ENCODE results near the gene CCDC6. TPM values are rescaled to one million over a fixed set of nuclear protein-coding genes. Genes with fewer than 3 reads are reported as not detected.

CCDC6 gene
- total and polyA plus RNA-seq, 2 of the 8 experiments (the other 6 are each of a cell fraction or from before 2014, with no cell fraction given) = 42.2 to 74.4 TPM

GRCh38 chr10:59901470-59901869 is 4.9 kb downstream of the CCDC6 start:
- POLR2A ChIA-PET (ENCODE audit: partially characterized antibody) = interaction anchor here (0.6 to 7.8 kb wide), 3 partner anchors 9 to 1388 kb away, joined by 3 to 90 read pairs (median 5); no protein-coding TSS in a partner anchor
- no peaks in the 10 kb centered on the region for H3K9me3 ChIP-seq (ENCODE audit: insufficient read depth in 2 of 2, low read depth in 1 of 2, low read length in 1 of 2)
- H3K18ac ChIP-seq (ENCODE audit: extremely low read depth, low read length) = no peak overlapping the region
- no peak overlapping the region for H3K4me3 ChIP-seq (ENCODE audit: extremely low read depth in 1 of 4, insufficient read depth in 2 of 4, low read depth in 3 of 4, low read length in 4 of 4)
- H2BK12ac ChIP-seq (ENCODE audit: low read depth, low read length) = no peak overlapping the region
- no peaks in the 10 kb centered on the region for H3K36me3 ChIP-seq (ENCODE audit: control insufficient read depth in 2 of 4, insufficient read depth in 4 of 4, low read length in 3 of 4)
- no peak for DNase-seq (ENCODE audit: low read depth in 1 of 2, low spot score in 2 of 2)
- H2BK5ac ChIP-seq (ENCODE audit: low read depth, low read length) = no peak overlapping the region
- peaks cover 12% of the 10 kb centered on the region for H3K79me1 ChIP-seq (ENCODE audit: low read depth, low read length)
- no peak overlapping the region for H3K27ac ChIP-seq (ENCODE audit: low read depth, low read length)
- peaks cover 37 to 46% of the 10 kb centered on the region in 2 experiments for H4K20me1 ChIP-seq (replicated peaks in 1 of 2; ENCODE audit: control insufficient read depth in 1 of 2, insufficient read depth in 2 of 2, low read length in 2 of 2)
- no peak overlapping the region for H2AK5ac ChIP-seq (ENCODE audit: low read depth, low read length)
- H3K14ac ChIP-seq (ENCODE audit: insufficient read length) = no peak overlapping the region
- no peak for TF ChIP-seq SRF (IDR thresholded peaks at IDR 0.05; ENCODE audit: low read depth, low read length)
- TF ChIP-seq KDM1A (IDR thresholded peaks at IDR 0.05; ENCODE audit: borderline replicate concordance, low read length) = no peak
- no peak for TF ChIP-seq TAF1 (IDR thresholded peaks at IDR 0.05; ENCODE audit: low read depth, low read length)
- no peak for TF ChIP-seq RXRA (IDR thresholded peaks at IDR 0.05; ENCODE audit: insufficient read depth, low read depth, low read length)
- no peak overlapping the region for H3K4ac ChIP-seq (replicated peaks; ENCODE audit: insufficient read length, low read depth, low read length)
- H4K91ac ChIP-seq (replicated peaks; ENCODE audit: insufficient read length, low read length) = no peak overlapping the region
- FAIRE-seq = no peak
- no peak overlapping the region for H2BK120ac ChIP-seq (replicated peaks; ENCODE audit: low read depth, low read length)
- no peak overlapping the region for H3K9ac ChIP-seq (replicated peaks in 1 of 4; ENCODE audit: extremely low read depth in 1 of 4, low read depth in 3 of 4, low read length in 3 of 4)
- no peak overlapping the region for H2BK15ac ChIP-seq (ENCODE audit: low read length)
- peaks cover 6 to 21% (median 17%) of the 10 kb centered on the region in 4 experiments for H3K4me1 ChIP-seq (replicated peaks in 1 of 4; ENCODE audit: control insufficient read depth in 3 of 4, insufficient read depth in 4 of 4, low read length in 3 of 4)
- no peak overlapping the region for H3K23ac ChIP-seq (ENCODE audit: insufficient read length)
- peaks cover 61 to 95% of the 10 kb centered on the region in 2 experiments for H3K79me2 ChIP-seq (ENCODE audit: control insufficient read depth in 1 of 2, insufficient read depth in 2 of 2, low read length in 2 of 2)
- H3K27me3 ChIP-seq (replicated peaks in 1 of 4; ENCODE audit: control insufficient read depth in 3 of 4, extremely low read depth in 1 of 4, insufficient read depth in 3 of 4, low read length in 3 of 4) = no peaks in the 10 kb centered on the region
- no peak overlapping the region for H4K8ac ChIP-seq (ENCODE audit: extremely low read depth, insufficient read depth, low read length)
- CTCF ChIA-PET (ENCODE audit: partially characterized antibody) = interaction anchor here (0.9 to 1.7 kb wide), 5 partner anchors 9 to 82 kb away, joined by 3 to 5 read pairs (median 3); no protein-coding TSS in a partner anchor
- no peak overlapping the region for H4K5ac ChIP-seq (ENCODE audit: insufficient read length, low read depth, low read length)
- H3K23me2 ChIP-seq (ENCODE audit: low read depth, low read length) = peaks cover 12% of the 10 kb centered on the region
- H3K4me2 ChIP-seq (ENCODE audit: insufficient read depth in 1 of 2, low read depth in 2 of 2, low read length in 2 of 2) = no peak overlapping the region
- H3K56ac ChIP-seq (replicated peaks; ENCODE audit: insufficient read length, low read depth, low read length) = no peak overlapping the region
- 81% methylated on average over 1 of the region's 1 CpG; no CpG with 5 or more reads in 1 of the 2 experiments for WGBS, 2 experiments (ENCODE audit: extremely low coverage in 1 of 2, insufficient coverage in 1 of 2, insufficient read length in 1 of 2, insufficient replicate concordance in 2 of 2, low coverage in 1 of 2, low lambda C conversion rate in 2 of 2, missing lambda C conversion rate in 1 of 2)
- H2BK20ac ChIP-seq (ENCODE audit: low read length) = no peak overlapping the region
- H2AFZ ChIP-seq (ENCODE audit: low read length) = no peak overlapping the region

Data from H1 (cell line).